A549 (cell line): ENCODE results near the gene TMSB10. TPM values are rescaled to one million over a fixed set of nuclear protein-coding genes. Genes with fewer than 3 reads are reported as not detected.
A peak's percentile ranks its signal among the peaks of the same experiment; 100 is the strongest.

Experiments
- ATAC-seq, 2 experiments: fragments of 200-7000 bp in 1 of 2; fragments of >200 bp in 1 of 2; cut with Nextera tagmentation in 1 of 2; cut with Tn5 transposase in 1 of 2; 3 replicates each; pipeline versions ENCODE4 v1.8.0 to v1.9.1; 2018 to 2020; ENCODE audit warnings: mild to moderate bottlenecking in 1 of 2, moderate library complexity in 1 of 2
- CTCF ChIA-PET: fragments of 300-600 bp; sonication (Branson Sonifier 250); formaldehyde crosslinking; extraction: SDS; loops from one replicate; lab custom pipeline; 2021; ENCODE audit warnings: antibody characterized with exemption, inconsistent platforms; lab: Yijun Ruan, JAX
- POLR2A ChIA-PET: fragments of 350-600 bp; formaldehyde crosslinking; extraction: SDS; loops from one replicate; lab custom pipeline; 2021; ENCODE audit warnings: antibody characterized with exemption, inconsistent platforms; lab: Yijun Ruan, JAX
- DNase-seq, 2 experiments: peaks; one replicate each; pipeline versions ENCODE4 v3.0.0 to v3.0.0-alpha.2; 2011 to 2016; ENCODE audit warnings: low read depth in 1 of 2, low spot score in 1 of 2
- FAIRE-seq: peaks from 2 replicates; lab custom pipeline; 2011; peaks lifted over from hg19 to GRCh38; lab: Jason Lieb, UNC
- H3K27ac ChIP-seq, 2 experiments: fragments of >200 bp; sonication (Bioruptor Twin); formaldehyde crosslinking; 3 replicates each; pipeline ENCODE4 v1.5.1; 2016 to 2017
- H3K4me1 ChIP-seq: fragments of >200 bp; sonication (Bioruptor Twin); formaldehyde crosslinking; 3 replicates; pipeline ENCODE4 v1.6.1; 2016
- H3K4me2 ChIP-seq: fragments of >200 bp; sonication (Bioruptor Twin); formaldehyde crosslinking; 3 replicates; pipeline ENCODE4 v1.6.1; 2016
- H3K4me3 ChIP-seq: fragments of >200 bp; sonication (Bioruptor Twin); formaldehyde crosslinking; 3 replicates; pipeline ENCODE4 v1.5.1; 2016
- H3K9me3 ChIP-seq: fragments of >200 bp; sonication (Bioruptor Twin); formaldehyde crosslinking; 3 replicates; pipeline ENCODE4 v1.6.1; 2016
- CBX8 ChIP-seq: fragments of 200-600 bp; sonication (generic); IDR thresholded peaks from 2 replicates; pipeline ENCODE4 v1.6.1; 2016
- CHD4 ChIP-seq: fragments of 200-600 bp; sonication (generic); IDR thresholded peaks from 2 replicates; pipeline ENCODE4 v1.6.1; 2016; ENCODE audit warnings: antibody characterized with exemption, mild to moderate bottlenecking, borderline replicate concordance
- EHMT2 ChIP-seq: fragments of 200-600 bp; sonication (generic); IDR thresholded peaks from 2 replicates; pipeline ENCODE4 v1.6.1; 2016; ENCODE audit warnings: antibody characterized with exemption, low read depth, mild to moderate bottlenecking, moderate library complexity
- EP300 ChIP-seq, 2 experiments: fragments of >200 bp; sonication (Bioruptor Twin); formaldehyde crosslinking; IDR thresholded peaks; 2 replicates in 1 of 2; 3 replicates in 1 of 2; pipeline ENCODE4 v1.6.1; 2016 to 2017
- FOSB ChIP-seq: fragments of 250-450 bp; sonication (Bioruptor Pico); IDR thresholded peaks from 2 replicates; pipeline ENCODE4 v1.5.0; 2020; ENCODE audit warnings: mild to moderate bottlenecking, moderate library complexity
- FOSL2 ChIP-seq, 2 experiments: fragments of 450-650 bp in 1 of 2; fragments of >200 bp in 1 of 2; sonication (Bioruptor Twin) in 1 of 2; formaldehyde crosslinking; IDR thresholded peaks; 2 replicates each; pipeline versions ENCODE4 v1.5.0 to v1.6.1; 2016 to 2020; ENCODE audit warnings: mild to moderate bottlenecking in 1 of 2, moderate library complexity in 1 of 2
- FOXS1 ChIP-seq: fragments of 250-450 bp; sonication (Bioruptor Pico); IDR thresholded peaks from 2 replicates; pipeline ENCODE4 v1.5.0; 2020; ENCODE audit warnings: mild to moderate bottlenecking, moderate library complexity
- GATA3 ChIP-seq: IDR thresholded peaks from 2 replicates; pipeline ENCODE4 v1.6.1; 2012; ENCODE audit warnings: borderline replicate concordance
- HDAC2 ChIP-seq: fragments of 200-600 bp; sonication (generic); IDR thresholded peaks from 2 replicates; pipeline ENCODE4 v1.6.1; 2016
- HEYL ChIP-seq: fragments of 250-450 bp; sonication (Bioruptor Pico); IDR thresholded peaks from 2 replicates; pipeline ENCODE4 v1.8.0; 2021; ENCODE audit warnings: mild to moderate bottlenecking, moderate library complexity
- HOXA7 ChIP-seq: fragments of 250-450 bp; sonication (Bioruptor Pico); IDR thresholded peaks from 2 replicates; pipeline ENCODE4 v1.5.0; 2020; ENCODE audit warnings: mild to moderate bottlenecking, moderate library complexity
- JUNB ChIP-seq: fragments of >200 bp; sonication (Bioruptor Twin); formaldehyde crosslinking; IDR thresholded peaks from 2 replicates; pipeline ENCODE4 v1.6.1; 2016
- KDM5A ChIP-seq: fragments of 200-600 bp; sonication (generic); IDR thresholded peaks from 2 replicates; pipeline ENCODE4 v1.6.1; 2016; ENCODE audit warnings: antibody characterized with exemption, mild to moderate bottlenecking
- MAX ChIP-seq: IDR thresholded peaks from 2 replicates; pipeline ENCODE4 v1.6.1; 2012
- MAZ ChIP-seq: fragments of 150-350 bp; IDR thresholded peaks from 2 replicates; pipeline ENCODE4 v1.6.1; 2014; ENCODE audit warnings: antibody characterized with exemption, low read depth, low read length, borderline replicate concordance
- NFE2L2 ChIP-seq: fragments of 150-350 bp; conservative IDR thresholded peaks from 2 replicates; pipeline ENCODE4 v1.6.1; 2014; ENCODE audit warnings: low read length
- NPAS2 ChIP-seq: fragments of 250-450 bp; sonication (Bioruptor Pico); IDR thresholded peaks from 2 replicates; pipeline ENCODE4 v1.8.0; 2022; ENCODE audit warnings: mild to moderate bottlenecking, moderate library complexity, borderline replicate concordance
- PBX3 ChIP-seq: IDR thresholded peaks from 2 replicates; pipeline ENCODE4 v1.6.1; 2012
- PHF8 ChIP-seq: fragments of 200-600 bp; sonication (generic); IDR thresholded peaks from 2 replicates; pipeline ENCODE4 v1.6.1; 2016; ENCODE audit warnings: low read depth, mild to moderate bottlenecking, antibody characterized with exemption, moderate library complexity, borderline replicate concordance
- POLR2A ChIP-seq: IDR thresholded peaks from 2 replicates; pipeline ENCODE4 v1.6.1; 2012; ENCODE audit warnings: mild to moderate bottlenecking, low read length
- RAD21 ChIP-seq, 2 experiments: fragments of >200 bp in 1 of 2; sonication (Bioruptor Twin) in 1 of 2; formaldehyde crosslinking in 1 of 2; IDR thresholded peaks in 1 of 2; conservative IDR thresholded peaks in 1 of 2; 2 replicates in 1 of 2; 3 replicates in 1 of 2; pipeline ENCODE4 v1.6.1; 2012 to 2018; ENCODE audit warnings: inconsistent platforms in 1 of 2
- RARB ChIP-seq: fragments of 250-450 bp; sonication (Bioruptor Pico); IDR thresholded peaks from 2 replicates; pipeline ENCODE4 v1.8.0; 2021; ENCODE audit warnings: mild to moderate bottlenecking, moderate library complexity
- RCOR1 ChIP-seq: fragments of 150-350 bp; IDR thresholded peaks from 2 replicates; pipeline ENCODE4 v1.6.1; 2014; ENCODE audit warnings: antibody characterized with exemption, low read length, low read depth
- RFX5 ChIP-seq: fragments of 450-650 bp; IDR thresholded peaks from 2 replicates; pipeline ENCODE4 v1.7.1; 2014; ENCODE audit warnings: antibody characterized with exemption, mild to moderate bottlenecking, moderate library complexity
- RNF2 ChIP-seq: fragments of 200-600 bp; sonication (generic); IDR thresholded peaks from 2 replicates; pipeline ENCODE4 v1.6.1; 2016; ENCODE audit warnings: low read depth, mild to moderate bottlenecking, antibody characterized with exemption, moderate library complexity, borderline replicate concordance
- TFCP2L1 ChIP-seq: fragments of 250-450 bp; sonication (Bioruptor Pico); IDR thresholded peaks from 2 replicates; pipeline ENCODE4 v1.5.0; 2021; ENCODE audit warnings: mild to moderate bottlenecking
- TP53 ChIP-seq: fragments of 250-450 bp; sonication (Bioruptor Pico); IDR thresholded peaks from 2 replicates; pipeline ENCODE4 v1.5.0; 2021; ENCODE audit warnings: mild to moderate bottlenecking, moderate library complexity
- ZSCAN20 ChIP-seq: fragments of 250-450 bp; sonication (Bioruptor Pico); IDR thresholded peaks from 2 replicates; pipeline ENCODE4 v1.8.0; 2022; ENCODE audit warnings: mild to moderate bottlenecking, moderate library complexity
- WGBS: methylation state at CpG from one replicate; pipeline ENCODE4 v1.1.6; 2017; ENCODE audit errors: missing lambda C conversion rate; 5-methylcytosine and 5-hydroxymethylcytosine counted together
- polyA plus RNA-seq, 4 experiments: library from polyadenylated mRNA; depleted of rRNA in 3 of 4; stranded (reverse); fragments of >200 nt; fragmentation: RNase III in 1 of 4; extraction: RNeasy Plus Mini Kit Qiagen cat#74134 plus additional on column Dnase treatment in 1 of 4; gene quantifications; 2 replicates in 3 of 4; 3 replicates in 1 of 4; pipeline ENCODE4 v1.2.3, GENCODE V29; 2011 to 2017
- TF ChIP-seq, protein P1 (sequence below): fragments of 250-450 bp; sonication (Bioruptor Pico); IDR thresholded peaks from 2 replicates; pipeline ENCODE4 v1.5.0; 2020; ENCODE audit warnings: low read depth, mild to moderate bottlenecking, moderate library complexity
- TF ChIP-seq, protein P2 (sequence below): fragments of >200 bp; sonication (Bioruptor Twin); formaldehyde crosslinking; IDR thresholded peaks from 3 replicates; pipeline ENCODE4 v1.5.1; 2016

Gene TMSB10
- polyA plus RNA-seq, 2 of the 4 experiments (the other 2 are of a cell fraction), result 3,109 to 7,015 TPM

- no peak for ATAC-seq
- no peak for DNase-seq
- Histone ChIP-seq H3K4me1 (peaks cover 47% of the 10 kb centered on the region), H3K27ac (peak overlapping the region; percentile 31 to 71; a peak in 4 of 6 replicates), H3K4me2 (no peak overlapping the region), H3K9me3 (no peaks in the 10 kb centered on the region), H3K4me3 (no peak overlapping the region)
- ChIA-PET POLR2A (interaction anchor here (0.6 to 6.7 kb wide), 2 partner anchors 17 to 21 kb away, joined by 4 to 131 read pairs; partner anchors contain the start of gene TMSB10), CTCF (interaction anchor here (0.6 to 11.3 kb wide), 6 partner anchors 16 to 378 kb away, joined by 3 to 178 read pairs (median 3); partner anchors contain the start of gene TMSB10)
- FAIRE-seq, result no peak
- no peak for TF ChIP-seq NFE2L2
- TF ChIP-seq PHF8, result no peak
- no peak for TF ChIP-seq ZSCAN20
- no peak for TF ChIP-seq NPAS2 (CRISPR knock-in tag)
- TF ChIP-seq CHD4, result no peak
- no peak for TF ChIP-seq FOSB (CRISPR knock-in tag)
- TF ChIP-seq FOSL2 (IDR thresholded peaks at IDR 0.05), result no peak
- no peak for TF ChIP-seq FOSL2 (CRISPR knock-in tag; IDR thresholded peaks at IDR 0.05)
- TF ChIP-seq GATA3, result no peak
- no peak for TF ChIP-seq TP53 (CRISPR knock-in tag)
- TF ChIP-seq, protein P1, sequence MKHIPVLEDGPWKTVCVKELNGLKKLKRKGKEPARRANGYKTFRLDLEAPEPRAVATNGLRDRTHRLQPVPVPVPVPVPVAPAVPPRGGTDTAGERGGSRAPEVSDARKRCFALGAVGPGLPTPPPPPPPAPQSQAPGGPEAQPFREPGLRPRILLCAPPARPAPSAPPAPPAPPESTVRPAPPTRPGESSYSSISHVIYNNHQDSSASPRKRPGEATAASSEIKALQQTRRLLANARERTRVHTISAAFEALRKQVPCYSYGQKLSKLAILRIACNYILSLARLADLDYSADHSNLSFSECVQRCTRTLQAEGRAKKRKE (CRISPR knock-in tag), result no peak
- TF ChIP-seq RNF2, result no peak
- no peak for TF ChIP-seq MAX
Observed at GRCh38 chr2:84923009-84923408, 17.6 kb downstream of the TMSB10 start.

DNA sequence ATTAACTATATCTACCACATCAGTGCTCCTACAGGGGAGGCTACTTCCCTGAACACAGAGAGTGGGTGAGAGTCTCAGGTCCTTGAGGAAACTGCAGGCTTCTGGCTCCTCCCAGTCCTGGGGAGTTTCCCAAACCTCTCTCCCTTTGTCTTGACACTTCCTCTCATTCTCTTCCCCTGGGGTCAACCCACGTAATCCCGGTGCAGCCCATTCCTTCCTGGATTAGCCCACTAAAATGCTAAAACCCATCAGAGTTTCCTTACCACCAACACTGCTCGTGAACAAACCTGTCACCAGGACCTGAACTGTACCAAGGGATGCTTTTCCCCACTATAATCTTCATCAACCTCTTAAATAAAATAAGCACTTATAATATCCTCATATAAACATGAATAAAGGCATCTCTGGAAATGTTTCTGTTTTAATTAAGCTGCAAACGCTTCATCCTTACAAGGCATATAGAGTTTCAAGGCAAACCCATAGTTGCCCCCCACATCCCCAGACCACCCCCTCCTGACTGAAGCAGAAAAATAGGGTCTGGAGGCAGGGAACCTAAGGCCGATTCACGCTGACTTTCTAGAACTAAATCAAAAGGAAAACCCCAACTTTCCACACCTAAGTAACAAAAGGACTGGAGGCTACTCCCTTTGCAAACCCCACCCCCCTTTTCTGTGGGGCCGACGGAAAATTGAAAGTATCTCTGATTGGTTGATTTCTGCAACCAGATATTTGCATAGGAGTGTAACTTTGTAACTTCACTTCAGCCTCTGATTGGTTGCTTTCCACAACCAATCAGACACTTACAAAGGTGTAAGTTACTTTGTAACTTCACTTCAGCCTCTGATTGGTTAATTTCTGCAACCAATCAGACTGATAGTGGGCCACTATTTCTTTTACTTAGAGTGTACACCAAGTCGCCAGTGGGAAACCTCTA is 19.0 kb downstream of the TMSB10 start:
- 8% methylated on average over 9 of the region's 9 CpGs for WGBS
- FAIRE-seq (no peak), ATAC-seq (peak; percentile 9 to 46; a peak in 3 of 6 replicates), DNase-seq (peak in 1 of 2 experiments; percentile 97)
- Histone ChIP-seq H3K9me3 (no peaks in the 10 kb centered on the region), H3K27ac (peak overlapping the region; percentile 91 to 93), H3K4me2 (peak overlapping the region; percentile 76), H3K4me1 (peaks cover 36% of the 10 kb centered on the region), H3K4me3 (peak overlapping the region; percentile 32)
- CTCF ChIA-PET, result interaction anchor here (1.0 to 11.3 kb wide), 22 partner anchors 9 to 472 kb away, joined by 3 to 260 read pairs (median 13); partner anchors contain the start of gene TMSB10
- POLR2A ChIA-PET, result interaction anchor here (1.2 to 6.7 kb wide), 5 partner anchors 18 to 46 kb away, joined by 3 to 131 read pairs (median 18); partner anchors contain the start of genes KCMF1 and TMSB10
- TF ChIP-seq JUNB (no peak), FOXS1 (CRISPR knock-in tag) (no peak), HOXA7 (CRISPR knock-in tag) (peak; percentile 15; the same call in 1 of the 2 replicates), POLR2A (no peak), RFX5 (peak; percentile 79), RCOR1 (no peak), MAZ (no peak), PHF8 (no peak), EHMT2 (no peak), EP300 (IDR thresholded peaks at IDR 0.05) (no peak), RAD21 (conservative IDR thresholded peaks at IDR 0.05 in 1 of 2, IDR thresholded peaks at IDR 0.05 in 1 of 2) (no peak), PBX3 (no peak), KDM5A (no peak), HDAC2 (no peak), RARB (CRISPR knock-in tag) (0 out of 2 replicates have a peak, but pooled peaks have one; percentile 67), ZSCAN20 (no peak), RNF2 (no peak), CHD4 (no peak), HEYL (CRISPR knock-in tag) (no peak), TFCP2L1 (CRISPR knock-in tag) (no peak), CBX8 (no peak)
- TF ChIP-seq, protein P2, sequence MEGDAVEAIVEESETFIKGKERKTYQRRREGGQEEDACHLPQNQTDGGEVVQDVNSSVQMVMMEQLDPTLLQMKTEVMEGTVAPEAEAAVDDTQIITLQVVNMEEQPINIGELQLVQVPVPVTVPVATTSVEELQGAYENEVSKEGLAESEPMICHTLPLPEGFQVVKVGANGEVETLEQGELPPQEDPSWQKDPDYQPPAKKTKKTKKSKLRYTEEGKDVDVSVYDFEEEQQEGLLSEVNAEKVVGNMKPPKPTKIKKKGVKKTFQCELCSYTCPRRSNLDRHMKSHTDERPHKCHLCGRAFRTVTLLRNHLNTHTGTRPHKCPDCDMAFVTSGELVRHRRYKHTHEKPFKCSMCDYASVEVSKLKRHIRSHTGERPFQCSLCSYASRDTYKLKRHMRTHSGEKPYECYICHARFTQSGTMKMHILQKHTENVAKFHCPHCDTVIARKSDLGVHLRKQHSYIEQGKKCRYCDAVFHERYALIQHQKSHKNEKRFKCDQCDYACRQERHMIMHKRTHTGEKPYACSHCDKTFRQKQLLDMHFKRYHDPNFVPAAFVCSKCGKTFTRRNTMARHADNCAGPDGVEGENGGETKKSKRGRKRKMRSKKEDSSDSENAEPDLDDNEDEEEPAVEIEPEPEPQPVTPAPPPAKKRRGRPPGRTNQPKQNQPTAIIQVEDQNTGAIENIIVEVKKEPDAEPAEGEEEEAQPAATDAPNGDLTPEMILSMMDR, result no peak
- TF ChIP-seq, protein P1 (CRISPR knock-in tag), result no peak
